Small intestine (tissue), 7 donors: ENCODE results near the gene IL27RA. TPM values are rescaled to one million over a fixed set of nuclear protein-coding genes. Genes with fewer than 3 reads are reported as not detected.
A peak's percentile ranks its signal among the peaks of the same experiment; 100 is the strongest.

Experiments used
- DNase-seq, 2 donors: peaks; one replicate each; pipeline versions ENCODE4 v3.0.0 to v3.0.0-alpha.2; 2013
- FAIRE-seq: peaks from 2 replicates; lab custom pipeline; 2012; peaks lifted over from hg19 to GRCh38; lab: Jason Lieb, UNC
- H3K27ac ChIP-seq, 3 donors: one replicate each; pipeline ENCODE4 v1.5.1; 2013; ENCODE audit warnings: low read length in 2 of 3, mild to moderate bottlenecking in 2 of 3, control low read depth in 1 of 3, inconsistent platforms in 1 of 3, low read depth in 1 of 3, moderate library complexity in 1 of 3
- H3K27me3 ChIP-seq, 3 donors: one replicate each; pipeline ENCODE4 v1.6.1; 2013; ENCODE audit warnings: low read length in 3 of 3, inconsistent platforms in 1 of 3; ENCODE audit not compliant: control insufficient read depth in 3 of 3, insufficient read depth in 3 of 3
- H3K36me3 ChIP-seq, 3 donors: one replicate each; pipeline ENCODE4 v1.6.1; 2013; ENCODE audit warnings: low read length in 3 of 3, inconsistent platforms in 1 of 3, low read depth in 1 of 3, mild to moderate bottlenecking in 1 of 3, moderate library complexity in 1 of 3; ENCODE audit not compliant: control insufficient read depth in 3 of 3, insufficient read depth in 2 of 3
- H3K4me1 ChIP-seq, 3 donors: one replicate each; pipeline ENCODE4 v1.6.1; 2013; ENCODE audit warnings: low read length in 2 of 3, inconsistent platforms in 1 of 3, low read depth in 1 of 3, mild to moderate bottlenecking in 1 of 3, moderate library complexity in 1 of 3; ENCODE audit not compliant: control insufficient read depth in 3 of 3, insufficient read depth in 2 of 3
- H3K4me3 ChIP-seq, 3 donors: one replicate each; pipeline ENCODE4 v1.5.1; 2013; ENCODE audit warnings: low read length in 3 of 3, control low read depth in 1 of 3, inconsistent platforms in 1 of 3, low read depth in 1 of 3, mild to moderate bottlenecking in 1 of 3, moderate library complexity in 1 of 3
- H3K9me3 ChIP-seq, 2 donors: one replicate each; pipeline ENCODE4 v1.6.1; 2013; ENCODE audit warnings: low read depth in 1 of 2, low read length in 1 of 2; ENCODE audit not compliant: control insufficient read depth in 2 of 2, insufficient read depth in 1 of 2
- WGBS, 3 donors: extraction: QIAGEN DNeasy Blood & Tissue Kit; methylation state at CpG; one replicate each; pipeline ENCODE4 v1.1.7; 2013; 5-methylcytosine and 5-hydroxymethylcytosine counted together
- polyA plus RNA-seq, 4 donors: library from polyadenylated mRNA; stranded (reverse) in 3 of 4; unstranded in 1 of 4; fragments of 200-250 nt in 3 of 4; fragments of 120-200 nt in 1 of 4; gene quantifications; one replicate each; pipeline versions ENCODE4 v1.2.1 to v1.2.3, GENCODE V29; 2013
- donor health status: healthy with polysubstance abuse.
- donor health status: control.
- donor health status: control.
- donor health status: Bipolar disorder and iron deficiency.
- donor health status: healthy.

IL27RA gene
- polyA plus RNA-seq, 4 donors: 0.45 to 5.6 (median 3.1) TPM

- Histone ChIP-seq H3K9me3 (no peaks in the 10 kb centered on the region), H3K36me3 (no peaks in the 10 kb centered on the region), H3K27me3 (peaks cover 0 to 31% (median 6%) of the 10 kb centered on the region in 3 donors), H3K27ac (peak overlapping the region in 1 of 3 donors; percentile 21), H3K4me1 (peaks cover 0 to 31% (median 2%) of the 10 kb centered on the region in 3 donors), H3K4me3 (peak overlapping the region in 1 of 3 donors; percentile 35)
- FAIRE-seq (no peak), DNase-seq (peak; percentile 36 to 60)
- 19 to 53% (median 26%) methylated on average over 9 of the region's 9 CpGs for WGBS, 3 donors
Measured at GRCh38 chr19:14061081-14061749, 29.7 kb downstream of the IL27RA start.

- WGBS, 3 donors: 14 to 53% (median 31%) methylated on average over 13 to 19 of the region's 19 CpGs
- H3K9me3 ChIP-seq: no peaks in the 10 kb centered on the region
Measured at GRCh38 chr19:14061751-14062557, 30.4 kb downstream of the IL27RA start, which contains the start of gene PALM3. Gene PALM3 (minus strand): TSS chr19:14062076. CDS start chr19:14061980, 96 bp downstream.

GRCh38 chr19:14062558-14062855 lies 30.9 kb downstream of the IL27RA start:
- FAIRE-seq: no peak
- Histone ChIP-seq H3K36me3 (no peaks in the 10 kb centered on the region), H3K4me1 (peaks cover 0 to 31% (median 2%) of the 10 kb centered on the region in 3 donors), H3K27me3 (peaks cover 0 to 23% (median 6%) of the 10 kb centered on the region in 3 donors), H3K4me3 (no peak overlapping the region), H3K27ac (no peak overlapping the region), H3K9me3 (no peaks in the 10 kb centered on the region)
- DNase-seq: no peak
- WGBS, 3 donors: 51 to 83% (median 65%) methylated on average over 5 of the region's 5 CpGs

More at GRCh38 chr19:14061751-14062557, 30.4 kb downstream of the IL27RA start, which contains the start of gene PALM3:
- Histone ChIP-seq H3K4me1 (peaks cover 0 to 31% (median 2%) of the 10 kb centered on the region in 3 donors), H3K27me3 (peaks cover 0 to 26% (median 6%) of the 10 kb centered on the region in 3 donors), H3K27ac (peak within 1 kb of the TSS in 1 of 3 donors; percentile 21), H3K4me3 (peak within 1 kb of the TSS in 1 of 3 donors; percentile 35), H3K36me3 (no peaks in the 10 kb centered on the region)
- DNase-seq (peak; percentile 50 to 60), FAIRE-seq (no peak)

GRCh38 chr19:14063105-14063504 lies 31.5 kb downstream of the IL27RA start:
- DNase-seq (no peak), FAIRE-seq (no peak)
- Histone ChIP-seq H3K36me3 (no peaks in the 10 kb centered on the region), H3K27ac (no peak overlapping the region), H3K27me3 (peaks cover 0 to 18% (median 6%) of the 10 kb centered on the region in 3 donors), H3K4me3 (no peak overlapping the region), H3K4me1 (peaks cover 0 to 28% (median 2%) of the 10 kb centered on the region in 3 donors), H3K9me3 (no peaks in the 10 kb centered on the region)
- 78 to 80% (median 80%) methylated on average over 7 of the region's 7 CpGs for WGBS, 3 donors

- peaks cover 0 to 12% (median 2%) of the 10 kb centered on the region in 3 donors for H3K4me1 ChIP-seq
- H3K9me3 ChIP-seq: no peaks in the 10 kb centered on the region
- no peaks in the 10 kb centered on the region for H3K36me3 ChIP-seq
Measured at GRCh38 chr19:14066134-14066533, 34.6 kb downstream of the IL27RA start.

GRCh38 chr19:14070268-14071050 lies 38.9 kb downstream of the IL27RA start:
- peaks cover 0 to 15% (median 0%) of the 10 kb centered on the region in 3 donors for H3K4me1 ChIP-seq
- H3K36me3 ChIP-seq: no peaks in the 10 kb centered on the region
- DNase-seq (no peak), FAIRE-seq (no peak)
- WGBS, 3 donors: 94 to 96% (median 95%) methylated on average over 42 to 43 of the region's 43 CpGs
- H3K27ac ChIP-seq: no peak overlapping the region
- no peak overlapping the region for H3K4me3 ChIP-seq
- no peaks in the 10 kb centered on the region for H3K9me3 ChIP-seq
- no peaks in the 10 kb centered on the region for H3K27me3 ChIP-seq

More at GRCh38 chr19:14066134-14066533, 34.6 kb downstream of the IL27RA start:
- Histone ChIP-seq H3K27ac (no peak overlapping the region), H3K4me3 (no peak overlapping the region), H3K27me3 (no peaks in the 10 kb centered on the region)
- no peak for FAIRE-seq
- WGBS, 3 donors: 63 to 76% (median 64%) methylated on average over 2 of the region's 2 CpGs
- no peak for DNase-seq

GRCh38 chr19:14072535-14073260 lies 41.1 kb downstream of the IL27RA start, which contains the start of gene MISP3:
Gene MISP3 (plus strand): TSS chr19:14072786. CDS start chr19:14073310, 524 bp downstream.
- Histone ChIP-seq H3K4me1 (peaks cover 0 to 17% (median 0%) of the 10 kb centered on the region in 3 donors), H3K9me3 (no peaks in the 10 kb centered on the region), H3K27ac (peak within 1 kb of the TSS; percentile 95 to 99 (median 98)), H3K36me3 (no peaks in the 10 kb centered on the region), H3K27me3 (no peaks in the 10 kb centered on the region), H3K4me3 (peak within 1 kb of the TSS; percentile 63 to 94 (median 69))
- 0 to 1% (median 1%) methylated on average over 44 to 51 of the region's 51 CpGs for WGBS, 3 donors
- FAIRE-seq (no peak), DNase-seq (peak; percentile 89 to 91)
